Glutamatergic neuron (in vitro differentiated cells): ENCODE results near the gene TMEM233. TPM values are rescaled to one million over a fixed set of nuclear protein-coding genes. Genes with fewer than 3 reads are reported as not detected.

Experiments used
- DNase-seq: peaks from one replicate; pipeline ENCODE4 v3.0.0; 2022
- H3K27ac Mint-ChIP-seq: one replicate; pipeline ENCODE4 v1.8.0; 2020; ENCODE audit warnings: mild to moderate bottlenecking, mixed read lengths, inconsistent platforms; ENCODE audit not compliant: unreplicated experiment
- H3K27me3 Mint-ChIP-seq: one replicate; pipeline ENCODE4 v1.8.0; 2020; ENCODE audit warnings: mild to moderate bottlenecking, moderate library complexity, mixed read lengths, inconsistent platforms; ENCODE audit not compliant: unreplicated experiment
- H3K36me3 Mint-ChIP-seq: one replicate; pipeline ENCODE4 v1.8.0; 2020; ENCODE audit warnings: mild to moderate bottlenecking, mixed read lengths, inconsistent platforms; ENCODE audit not compliant: unreplicated experiment
- H3K4me1 Mint-ChIP-seq: one replicate; pipeline ENCODE4 v1.8.0; 2020; ENCODE audit warnings: mild to moderate bottlenecking, low read depth, mixed read lengths, inconsistent platforms; ENCODE audit not compliant: unreplicated experiment
- H3K4me3 Mint-ChIP-seq: one replicate; pipeline ENCODE4 v1.8.0; 2020; ENCODE audit warnings: mild to moderate bottlenecking, mixed read lengths, inconsistent platforms; ENCODE audit not compliant: unreplicated experiment
- H3K9me3 Mint-ChIP-seq: one replicate; pipeline ENCODE4 v1.8.0; 2020; ENCODE audit warnings: mild to moderate bottlenecking, moderate library complexity, mixed read lengths, inconsistent platforms; ENCODE audit not compliant: unreplicated experiment
- total RNA-seq: library from RNA; stranded (reverse); fragmentation: NEBNext Ultra II Directional; extraction: Animal tissue kit (Norgen Biotek cat#: 25700); gene quantifications from one replicate; pipeline ENCODE4 v1.2.1, GENCODE V29; 2021; ENCODE audit not compliant: unreplicated experiment
- TF ChIP-seq, protein P1 (sequence below): fragments of 200-600 bp; sonication (generic); IDR thresholded peaks from one replicate; pipeline ENCODE4 v1.5.0; 2021; ENCODE audit not compliant: partially characterized antibody, unreplicated experiment

Gene TMEM233
- total RNA-seq, 1 donor from 2014 or later, result not detected

DNA sequence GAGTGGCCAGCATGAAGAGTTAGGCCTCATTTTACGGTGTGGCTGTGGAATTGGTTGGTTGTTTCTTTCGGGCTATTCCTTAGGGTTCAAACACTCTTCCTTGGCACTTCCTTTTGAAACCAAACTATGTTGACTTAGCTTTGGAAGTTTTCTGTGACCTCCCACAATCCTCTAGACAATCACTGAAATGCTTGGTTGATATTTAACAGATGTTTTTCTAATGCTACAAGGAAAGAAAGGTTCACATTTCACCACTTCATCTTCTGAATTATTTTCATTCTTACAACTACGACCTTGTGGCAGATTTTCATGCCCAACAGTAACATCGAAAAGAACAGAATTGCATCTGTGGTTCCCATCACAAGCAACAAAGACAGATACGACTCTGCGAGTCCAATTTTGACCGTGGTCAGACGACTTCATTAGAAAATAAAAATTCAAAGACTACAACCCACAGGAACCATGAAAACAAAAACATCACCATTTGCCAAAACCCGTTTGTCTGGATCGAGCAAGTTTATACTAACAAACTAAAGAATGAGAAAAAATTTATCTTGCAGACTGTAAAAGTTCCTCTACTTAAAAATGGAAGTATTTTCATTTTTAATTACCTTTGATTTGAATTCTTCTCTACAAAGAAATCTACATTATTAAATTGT, 91.3 kb downstream of the TMEM233 start:
- H3K4me3 Mint-ChIP-seq, result no peak overlapping the region
- no peaks in the 10 kb centered on the region for H3K9me3 Mint-ChIP-seq
- H3K4me1 Mint-ChIP-seq, result peaks cover 2% of the 10 kb centered on the region
- TF ChIP-seq, protein P1, sequence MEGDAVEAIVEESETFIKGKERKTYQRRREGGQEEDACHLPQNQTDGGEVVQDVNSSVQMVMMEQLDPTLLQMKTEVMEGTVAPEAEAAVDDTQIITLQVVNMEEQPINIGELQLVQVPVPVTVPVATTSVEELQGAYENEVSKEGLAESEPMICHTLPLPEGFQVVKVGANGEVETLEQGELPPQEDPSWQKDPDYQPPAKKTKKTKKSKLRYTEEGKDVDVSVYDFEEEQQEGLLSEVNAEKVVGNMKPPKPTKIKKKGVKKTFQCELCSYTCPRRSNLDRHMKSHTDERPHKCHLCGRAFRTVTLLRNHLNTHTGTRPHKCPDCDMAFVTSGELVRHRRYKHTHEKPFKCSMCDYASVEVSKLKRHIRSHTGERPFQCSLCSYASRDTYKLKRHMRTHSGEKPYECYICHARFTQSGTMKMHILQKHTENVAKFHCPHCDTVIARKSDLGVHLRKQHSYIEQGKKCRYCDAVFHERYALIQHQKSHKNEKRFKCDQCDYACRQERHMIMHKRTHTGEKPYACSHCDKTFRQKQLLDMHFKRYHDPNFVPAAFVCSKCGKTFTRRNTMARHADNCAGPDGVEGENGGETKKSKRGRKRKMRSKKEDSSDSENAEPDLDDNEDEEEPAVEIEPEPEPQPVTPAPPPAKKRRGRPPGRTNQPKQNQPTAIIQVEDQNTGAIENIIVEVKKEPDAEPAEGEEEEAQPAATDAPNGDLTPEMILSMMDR, result no peak
- H3K27me3 Mint-ChIP-seq, result no peaks in the 10 kb centered on the region
- DNase-seq, result no peak
- no peaks in the 10 kb centered on the region for H3K36me3 Mint-ChIP-seq
- no peak overlapping the region for H3K27ac Mint-ChIP-seq

DNA sequence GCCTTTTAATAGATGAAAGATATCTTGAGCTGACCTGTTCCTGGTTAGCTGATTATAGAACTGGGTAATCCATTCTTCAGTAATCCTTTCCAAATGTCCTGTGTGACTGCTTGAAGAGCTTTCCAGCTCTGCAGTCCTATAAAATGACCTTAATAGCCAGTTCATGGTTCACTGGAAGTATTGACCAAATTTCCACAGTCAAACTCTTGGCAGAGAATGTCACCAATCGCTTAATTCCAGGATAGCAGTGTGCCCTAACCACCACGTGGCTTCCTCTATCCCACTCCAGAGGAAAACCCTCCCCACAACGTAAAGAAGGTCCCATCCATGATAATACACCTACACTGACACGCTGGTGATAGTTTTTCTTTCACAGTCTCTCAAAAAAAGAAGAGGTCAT, 91.8 kb downstream of the TMEM233 start:
- Mint-ChIP-seq H3K27me3 (no peaks in the 10 kb centered on the region), H3K36me3 (no peaks in the 10 kb centered on the region), H3K9me3 (no peaks in the 10 kb centered on the region), H3K4me3 (no peak overlapping the region), H3K27ac (no peak overlapping the region), H3K4me1 (peaks cover 2% of the 10 kb centered on the region)
- TF ChIP-seq, protein P1, result no peak
- DNase-seq, result no peak

DNA sequence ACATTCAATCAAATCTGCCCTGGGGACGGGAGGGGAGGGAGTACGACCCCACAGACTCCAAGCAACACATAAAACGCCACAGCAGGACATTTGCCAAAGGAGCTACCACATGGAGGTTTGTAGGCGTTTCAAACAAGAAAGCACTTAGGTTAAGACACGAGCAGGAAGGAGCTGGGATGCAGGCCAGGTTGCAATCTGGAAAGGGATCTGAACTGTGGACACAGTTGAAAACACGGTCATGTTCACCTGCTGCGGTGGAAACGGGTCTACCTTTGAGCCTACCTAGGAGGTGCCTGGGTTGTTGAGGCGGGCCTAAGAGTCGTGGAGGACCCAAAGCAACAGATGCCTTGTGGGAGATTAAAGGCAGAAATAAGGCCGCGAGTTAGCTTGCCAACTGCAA, 92.8 kb downstream of the TMEM233 start:
- TF ChIP-seq, protein P1, result no peak
- Mint-ChIP-seq H3K4me1 (peaks cover 2% of the 10 kb centered on the region), H3K27ac (no peak overlapping the region), H3K9me3 (no peaks in the 10 kb centered on the region), H3K36me3 (no peaks in the 10 kb centered on the region), H3K27me3 (no peaks in the 10 kb centered on the region), H3K4me3 (no peak overlapping the region)
- DNase-seq, result no peak

DNA sequence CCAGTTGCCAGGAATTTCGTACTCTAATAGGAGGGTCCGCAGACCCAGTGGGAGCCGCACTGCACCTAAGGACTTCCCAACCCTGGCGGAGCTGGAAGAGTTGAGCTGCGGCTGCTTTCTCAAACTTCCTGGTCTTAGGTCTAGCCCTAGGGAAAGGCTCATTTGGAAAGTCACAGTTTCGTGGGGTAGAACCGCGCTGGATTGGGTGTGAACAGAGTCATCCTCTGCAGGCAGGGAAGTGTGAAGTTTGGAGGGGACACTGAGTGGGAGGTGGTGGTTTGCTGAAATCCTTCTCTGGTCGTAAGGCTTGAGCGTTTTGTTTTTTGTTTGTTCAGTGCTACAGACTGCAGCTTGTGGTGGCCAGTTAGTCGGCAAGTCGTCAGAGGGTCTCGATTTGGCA, 93.2 kb downstream of the TMEM233 start:
- no peak overlapping the region for H3K4me3 Mint-ChIP-seq
- no peaks in the 10 kb centered on the region for H3K36me3 Mint-ChIP-seq
- no peak for DNase-seq
- TF ChIP-seq, protein P1, result no peak
- no peaks in the 10 kb centered on the region for H3K27me3 Mint-ChIP-seq
- no peak overlapping the region for H3K27ac Mint-ChIP-seq
- H3K4me1 Mint-ChIP-seq, result peaks cover 2% of the 10 kb centered on the region
- no peaks in the 10 kb centered on the region for H3K9me3 Mint-ChIP-seq

DNA sequence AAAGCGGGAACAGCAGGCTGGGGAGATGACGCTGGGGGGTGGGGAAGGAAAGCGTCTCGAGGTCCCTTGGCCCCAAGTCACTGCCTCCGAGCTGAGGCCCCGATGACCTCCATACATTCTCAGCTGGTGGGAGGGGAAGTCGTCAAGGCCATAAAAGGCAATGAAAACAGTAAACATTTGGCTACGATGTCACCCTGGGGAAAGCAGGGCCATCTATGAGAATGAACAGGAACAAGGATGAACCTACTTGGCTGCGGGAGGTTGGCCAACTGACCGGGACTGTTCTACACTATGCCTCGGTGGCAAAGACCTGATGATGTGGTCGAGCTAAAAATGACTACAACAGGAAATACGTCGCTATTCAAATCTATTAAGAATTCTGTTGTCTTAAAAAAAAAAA, 93.8 kb downstream of the TMEM233 start:
- H3K4me1 Mint-ChIP-seq, result peaks cover 2% of the 10 kb centered on the region
- H3K27me3 Mint-ChIP-seq, result no peaks in the 10 kb centered on the region
- TF ChIP-seq, protein P1, result no peak
- no peak for DNase-seq
- no peak overlapping the region for H3K4me3 Mint-ChIP-seq
- H3K27ac Mint-ChIP-seq, result no peak overlapping the region
- no peaks in the 10 kb centered on the region for H3K9me3 Mint-ChIP-seq
- H3K36me3 Mint-ChIP-seq, result no peaks in the 10 kb centered on the region
